ENCODE measurements around the gene DAG1. TPM values are rescaled to one million over a fixed set of nuclear protein-coding genes. Genes with fewer than 3 reads are reported as not detected.
"Not testable (repeated sequence)": the region's sequence is repeated elsewhere in the genome, so short reads cannot be mapped to it uniquely, and the experiment has no call there.

DAG1 gene
- total RNA-seq, 1 experiment from 2014 or later: 72.9 TPM

DNA sequence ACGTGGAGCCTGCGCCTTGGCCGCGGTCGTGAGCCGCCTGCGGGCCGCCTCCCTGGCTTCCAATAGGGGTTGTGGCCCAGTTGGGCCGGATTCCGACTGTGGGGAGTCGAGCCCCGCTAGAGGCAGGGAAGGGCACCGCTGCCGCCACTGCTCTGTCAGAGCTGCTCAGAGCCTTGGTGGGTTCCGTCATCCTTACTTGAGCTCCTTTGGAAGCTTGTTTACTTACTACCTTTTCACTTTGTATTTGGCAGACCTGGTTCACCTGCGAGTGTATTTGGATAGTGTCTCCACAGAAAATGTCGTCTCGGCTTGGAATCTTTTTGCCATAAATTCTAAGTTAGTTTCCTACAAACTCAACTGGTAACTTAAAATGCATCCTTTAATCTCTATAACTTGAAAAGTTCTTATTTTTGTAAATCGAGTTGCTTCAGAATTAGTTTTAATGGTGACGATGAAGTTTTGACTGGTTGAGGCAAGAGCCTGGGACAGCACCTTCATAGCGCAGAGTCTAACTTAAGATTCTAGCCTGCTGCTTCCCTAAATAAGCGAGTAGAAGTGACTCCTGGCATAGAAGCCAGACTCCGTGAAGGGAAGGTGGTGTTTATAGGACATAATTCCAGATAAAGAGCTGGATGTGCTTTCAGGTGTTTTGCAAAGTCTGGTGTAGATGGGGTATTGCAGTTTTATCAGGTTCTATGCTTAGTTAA, 800 bp downstream of the DAG1 start:
- DNase-seq (ENCODE audit: low spot score): peak; percentile 14

DNA sequence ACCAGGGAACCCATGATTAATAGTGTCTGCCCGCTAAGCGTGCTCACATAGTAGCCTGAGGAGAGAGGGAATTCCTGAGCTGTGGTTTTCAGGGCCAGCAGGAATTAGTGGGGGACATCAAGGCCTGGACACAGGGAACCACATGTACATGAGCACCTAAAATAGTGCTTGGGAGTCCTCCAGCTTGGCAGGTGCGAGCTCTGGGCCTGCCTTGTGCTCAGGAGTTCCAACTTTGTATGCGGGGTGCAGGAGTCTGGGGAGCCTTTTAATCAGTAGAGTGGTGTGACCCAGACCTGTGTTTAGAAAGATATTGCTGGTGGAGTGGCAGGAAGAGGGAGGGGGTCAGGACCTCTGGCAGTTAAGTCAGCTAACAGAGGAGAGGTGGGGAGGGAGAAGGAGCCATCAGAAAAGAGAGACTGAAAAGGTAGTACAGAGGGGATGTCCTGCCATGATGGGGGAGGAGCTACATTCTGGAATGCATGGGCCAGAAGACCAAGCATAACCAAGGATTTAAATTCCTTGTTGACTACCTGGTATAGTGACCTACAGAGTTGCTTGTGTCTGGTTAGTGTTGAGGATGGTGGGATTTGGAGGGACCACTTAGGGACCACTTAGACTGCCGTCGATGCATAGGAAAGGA, 1.9 kb downstream of the DAG1 start:
- DNase-seq (ENCODE audit: low spot score): no peak

DNA sequence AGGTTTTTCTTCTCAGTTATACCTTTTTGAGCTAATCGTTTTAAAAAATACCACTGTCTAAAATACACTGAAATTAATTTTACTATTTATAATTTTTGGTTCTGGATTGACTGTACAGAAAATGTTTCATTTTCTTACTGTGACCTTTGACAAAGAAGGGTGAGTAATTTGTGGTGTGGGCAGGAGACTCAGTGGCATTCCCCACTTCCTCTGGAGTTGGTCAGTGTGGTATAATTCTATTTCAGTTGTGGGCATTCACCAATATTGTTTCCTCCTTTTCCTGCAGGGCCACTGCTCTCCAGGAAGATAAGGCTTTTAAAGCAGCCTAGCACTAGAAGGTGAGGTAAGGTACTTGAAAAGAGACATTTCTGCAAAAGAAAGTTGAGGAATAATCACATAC, 6.5 kb downstream of the DAG1 start:
- DNase-seq (ENCODE audit: low spot score): no peak

DNA sequence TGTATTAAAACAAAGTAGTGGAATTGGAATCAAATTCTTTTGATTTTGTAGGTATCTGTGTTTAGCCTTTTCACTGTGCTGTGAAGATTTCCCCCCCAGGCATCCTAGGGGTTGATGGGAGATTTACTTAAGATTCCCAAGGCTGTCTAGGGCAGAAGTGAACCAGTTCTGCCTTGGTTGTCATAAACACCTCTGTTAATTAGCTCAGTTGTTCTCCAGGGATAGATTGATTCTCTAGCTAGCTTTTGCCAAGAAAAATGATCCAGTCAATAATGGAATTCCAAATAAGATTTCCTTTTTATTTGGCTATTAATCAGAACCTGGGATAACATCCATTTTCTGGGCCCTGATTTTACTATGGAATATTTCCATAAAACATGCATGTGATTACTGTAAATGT, 12.7 kb downstream of the DAG1 start:
- DNase-seq (ENCODE audit: low spot score): no peak

DNA sequence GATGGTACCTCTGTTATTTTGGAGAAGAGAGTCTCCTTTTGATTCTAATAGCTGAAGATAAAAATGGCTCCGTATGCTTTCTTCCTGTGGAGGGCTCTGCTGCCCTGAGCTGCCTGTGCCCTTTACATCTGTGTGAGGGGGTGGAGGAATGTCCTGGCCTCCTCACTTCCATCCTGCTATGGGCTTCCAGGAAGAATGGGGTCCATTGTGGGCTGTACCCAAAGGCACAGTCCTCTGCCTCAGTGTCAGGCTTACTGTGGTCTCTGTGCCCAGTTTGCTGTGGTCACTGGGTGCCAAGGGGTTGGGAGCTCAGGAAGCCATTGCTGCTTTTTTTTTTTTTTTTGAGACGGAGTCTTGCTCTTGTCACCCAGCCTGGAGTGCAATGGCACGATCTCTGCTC, 14.4 kb downstream of the DAG1 start:
- no peak for DNase-seq (ENCODE audit: low spot score)

DNA sequence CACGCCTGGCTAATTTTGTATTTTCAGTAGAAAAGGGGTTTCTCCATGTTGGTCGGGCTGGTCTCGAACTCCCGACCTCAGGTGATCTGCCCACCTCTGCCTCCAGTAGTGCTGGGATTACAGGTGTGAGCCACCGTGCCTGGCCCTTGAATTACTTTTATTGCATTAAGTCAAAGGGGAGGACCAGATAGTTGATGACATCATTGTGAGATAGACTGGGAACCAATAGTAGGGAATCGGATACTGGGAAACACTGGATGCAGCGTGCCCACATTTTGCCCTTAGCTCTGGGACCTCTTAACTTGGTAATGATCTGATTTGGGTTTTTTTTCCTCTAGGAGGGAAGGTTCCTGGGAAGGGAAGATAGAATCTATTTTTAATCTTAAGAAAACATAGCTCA, 19.2 kb downstream of the DAG1 start:
- DNase-seq (ENCODE audit: low spot score): no peak

DNA sequence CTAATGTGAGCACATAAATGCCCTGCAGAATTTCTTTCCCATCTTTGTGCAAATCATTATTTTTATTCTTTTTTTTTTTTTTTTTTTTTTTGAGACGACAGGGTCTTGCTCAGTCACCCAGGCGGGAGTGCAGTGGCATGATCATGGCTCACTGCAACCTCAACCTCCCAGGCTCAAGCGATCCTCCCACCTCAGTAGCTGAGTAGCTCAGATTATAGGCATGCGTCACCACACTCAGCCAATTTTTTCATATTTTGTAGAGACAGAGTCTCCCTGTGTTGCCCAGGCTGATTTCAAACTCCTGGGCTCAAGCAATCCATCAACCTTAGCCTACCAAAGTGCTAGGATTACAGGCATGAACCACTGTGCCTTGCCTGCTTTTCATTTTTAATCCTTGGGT, 22.9 kb downstream of the DAG1 start:
- DNase-seq (ENCODE audit: low spot score): no peak

DNA sequence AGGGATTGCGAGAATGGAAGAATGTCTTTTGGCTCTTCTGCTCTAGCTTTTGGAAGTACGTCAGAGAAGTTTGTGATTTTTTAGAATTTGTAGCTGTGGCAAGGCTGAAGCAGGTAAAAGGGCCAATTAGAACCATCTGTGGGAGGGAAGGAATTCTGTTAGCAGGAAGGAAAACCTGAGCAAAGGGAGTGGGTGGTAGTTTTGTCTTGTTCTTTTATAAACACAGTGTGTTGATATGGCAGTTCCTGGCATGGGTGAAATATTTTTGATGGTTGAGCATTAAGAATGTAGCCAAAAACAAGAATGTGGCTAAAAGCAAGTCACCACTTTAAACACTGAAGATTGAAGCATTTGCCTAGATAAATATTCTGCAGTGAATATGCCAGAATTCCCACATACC, 23.8 kb downstream of the DAG1 start:
- DNase-seq (ENCODE audit: low spot score): no peak

DNA sequence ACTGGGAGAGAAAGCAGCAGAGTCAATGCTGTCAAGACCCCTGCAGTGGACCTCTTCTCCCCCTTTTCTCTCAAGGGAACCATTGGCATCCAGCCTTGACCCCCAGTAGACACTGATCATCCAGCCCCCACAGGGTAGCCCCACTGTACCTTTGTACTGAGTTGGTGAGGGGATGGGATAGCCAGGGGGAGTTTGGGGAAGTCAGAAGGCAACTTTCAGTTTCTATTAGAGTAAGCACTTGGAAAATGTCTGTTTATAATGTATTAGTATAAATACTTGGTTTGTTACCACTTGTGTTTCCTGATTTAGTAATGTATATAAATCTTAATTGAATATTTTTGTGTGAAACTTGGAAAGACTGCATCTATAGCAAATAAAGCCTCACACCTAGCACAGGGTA, 25.0 kb downstream of the DAG1 start:
- no peak for DNase-seq (ENCODE audit: low spot score)

DNA sequence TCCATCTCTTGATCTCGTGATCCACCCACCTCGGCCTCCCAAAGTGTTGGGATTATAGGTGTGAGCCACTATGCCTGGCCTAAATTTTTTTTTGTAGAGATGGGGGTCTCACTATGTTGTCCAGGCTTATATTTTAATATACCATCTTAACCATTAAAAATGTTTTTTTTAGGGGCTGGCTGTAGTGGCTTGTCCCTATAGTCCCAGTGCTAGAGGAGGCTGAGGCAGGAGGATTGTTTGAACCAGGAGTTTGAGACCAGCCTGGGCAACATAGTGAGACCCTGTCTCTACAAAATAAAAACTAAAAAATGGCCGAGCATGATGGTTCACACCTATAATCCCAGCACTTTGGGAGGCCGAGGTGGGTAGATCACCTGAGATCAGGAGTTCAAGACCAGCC, 26.8 kb downstream of the DAG1 start:
- not testable (repeated sequence) for DNase-seq (ENCODE audit: low spot score)

DNA sequence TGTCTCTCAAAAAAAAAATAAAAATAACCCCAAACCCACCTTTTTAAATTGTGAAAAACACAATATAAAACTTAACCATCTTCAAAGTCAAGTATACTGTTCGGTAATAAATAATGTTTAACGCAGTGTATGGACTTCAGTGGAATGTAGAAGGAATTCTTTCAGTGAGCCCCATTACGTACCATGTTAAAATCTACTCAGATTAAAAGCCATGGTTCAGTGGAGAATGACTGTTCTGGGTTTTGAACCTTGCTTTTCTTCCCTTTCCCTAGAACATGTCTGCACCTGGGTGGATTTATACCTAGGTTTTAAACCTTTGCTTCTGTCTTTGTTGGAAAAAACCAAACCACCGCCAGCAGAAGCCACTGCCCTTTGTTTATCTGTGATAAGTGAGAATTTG, 27.5 kb downstream of the DAG1 start:
- DNase-seq (ENCODE audit: low spot score): no peak

DNA sequence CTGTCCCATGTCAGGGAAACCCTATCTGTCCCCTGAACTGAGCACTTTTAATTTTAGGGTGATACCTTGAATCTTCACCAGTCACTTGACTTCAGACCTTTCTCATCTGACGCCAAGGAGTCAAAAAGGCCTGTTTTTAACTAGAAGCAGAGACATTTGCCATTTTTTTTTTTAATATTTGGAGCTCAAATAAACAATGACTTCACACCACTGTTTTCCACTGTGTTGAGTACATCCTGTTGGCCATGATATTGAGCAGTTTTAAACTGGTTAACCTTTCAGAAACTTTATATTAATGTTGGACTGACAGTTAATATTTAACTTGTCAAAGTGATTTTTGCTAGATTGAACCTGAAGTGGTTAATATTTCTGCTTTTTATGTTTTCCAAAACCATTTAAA, 28.2 kb downstream of the DAG1 start:
- DNase-seq (ENCODE audit: low spot score): no peak

DNA sequence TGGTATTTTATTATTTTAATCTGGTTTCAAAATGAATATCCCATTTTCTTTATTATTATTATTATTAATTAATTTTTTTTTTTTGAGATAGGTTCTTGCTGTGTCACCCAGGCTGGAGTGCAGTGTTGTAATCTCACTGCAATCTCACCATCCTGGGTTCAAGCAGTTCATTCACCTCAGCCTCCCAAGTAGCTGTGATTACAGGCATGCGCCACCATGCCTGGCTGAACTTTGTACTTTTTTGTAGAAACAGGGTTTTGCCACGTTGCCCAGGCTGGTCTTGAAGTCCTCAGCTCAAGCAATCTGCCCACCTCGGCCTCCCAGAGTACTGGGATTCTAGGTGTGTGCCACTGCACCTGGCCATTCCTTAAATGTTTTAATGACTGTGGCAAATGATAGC, 28.6 kb downstream of the DAG1 start:
- DNase-seq (ENCODE audit: low spot score): no peak

DNA sequence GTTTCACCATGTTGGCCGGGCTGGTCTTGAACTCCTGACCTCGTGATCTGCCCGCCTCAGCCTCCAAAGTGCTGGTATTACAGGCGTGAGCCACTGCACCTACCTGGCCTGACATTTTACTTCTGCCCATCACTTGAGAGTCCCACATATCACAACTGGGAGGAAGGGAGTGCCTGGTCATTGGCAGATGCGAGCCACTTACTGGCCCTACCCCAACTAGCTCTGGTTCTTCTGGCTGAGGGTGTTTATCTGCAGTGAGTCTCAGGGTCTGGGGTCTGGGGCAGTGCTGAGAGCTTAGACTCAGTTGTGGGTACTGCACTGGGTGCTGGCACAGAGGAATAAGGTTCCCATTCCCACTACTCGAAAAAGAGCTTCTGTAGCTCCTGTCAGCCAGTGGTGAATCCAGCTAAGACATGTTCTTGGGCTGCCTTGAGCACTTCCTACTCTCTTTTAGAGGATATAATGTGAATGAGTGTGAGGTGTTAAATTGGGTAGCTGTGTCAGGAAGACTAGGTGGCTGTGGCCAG, 30.2 kb downstream of the DAG1 start:
- no peak for DNase-seq (ENCODE audit: low spot score)

DNA sequence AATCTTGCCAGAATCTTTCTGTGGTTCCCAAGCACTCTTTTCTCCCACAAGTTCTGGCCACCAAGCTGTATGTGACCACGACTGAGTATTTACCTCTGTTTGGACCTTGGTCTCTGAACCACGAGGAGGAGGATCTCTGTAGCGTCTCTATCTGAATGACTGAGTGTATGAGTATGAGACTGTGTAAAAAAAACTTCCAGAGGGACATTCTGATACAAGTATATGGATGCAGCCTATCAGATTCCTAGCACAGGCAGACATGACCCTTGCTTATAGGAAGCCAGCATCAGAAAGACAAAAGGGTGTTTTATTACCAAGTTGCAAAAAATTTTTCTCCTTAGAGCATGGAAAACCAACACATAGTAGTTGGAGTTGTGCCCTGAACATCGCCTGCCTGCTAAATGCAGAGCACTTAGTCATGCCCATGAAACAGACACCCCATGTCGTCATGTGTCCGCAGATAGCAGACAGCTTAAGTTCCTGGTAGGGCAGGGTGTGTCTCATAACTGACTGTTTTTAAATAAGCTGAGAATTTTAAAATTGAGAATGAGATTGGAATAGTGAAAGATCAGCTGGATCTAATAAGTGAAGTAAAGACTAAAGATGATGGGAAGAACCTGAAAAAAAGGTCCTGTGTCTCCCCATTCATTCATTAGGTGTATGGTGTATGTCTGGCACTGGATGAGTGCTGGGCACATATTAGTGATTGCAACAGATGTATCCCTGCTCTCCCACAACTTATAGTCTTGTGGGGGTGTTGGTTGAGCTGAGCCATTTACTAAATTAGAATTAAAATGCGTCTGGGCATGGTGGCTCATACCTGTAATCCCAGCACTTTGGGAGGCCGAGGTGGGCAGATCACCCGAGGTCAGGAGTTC, 30.9 kb downstream of the DAG1 start:
- DNase-seq (ENCODE audit: low spot score): peak; percentile 18

DNA sequence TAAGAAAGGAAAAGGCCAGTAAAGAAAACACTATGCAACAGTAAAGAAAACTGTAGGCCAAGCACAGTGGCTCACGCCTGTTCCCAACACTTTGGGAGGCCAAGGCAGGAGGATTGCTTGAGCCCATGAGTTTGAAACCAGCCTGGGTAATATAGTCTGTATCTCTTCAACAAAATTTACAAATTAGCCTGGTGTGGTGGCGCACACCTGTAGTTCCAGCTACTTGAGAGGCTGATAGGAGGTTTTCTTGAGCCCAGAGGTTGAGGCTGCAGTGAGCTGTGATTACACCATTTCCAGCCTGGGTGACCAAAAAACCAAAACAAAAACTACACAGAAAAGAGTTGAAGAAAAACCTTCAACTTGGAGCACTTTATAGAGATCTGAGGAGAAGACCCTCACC, 31.8 kb downstream of the DAG1 start:
- no peak for DNase-seq (ENCODE audit: low spot score)

DNA sequence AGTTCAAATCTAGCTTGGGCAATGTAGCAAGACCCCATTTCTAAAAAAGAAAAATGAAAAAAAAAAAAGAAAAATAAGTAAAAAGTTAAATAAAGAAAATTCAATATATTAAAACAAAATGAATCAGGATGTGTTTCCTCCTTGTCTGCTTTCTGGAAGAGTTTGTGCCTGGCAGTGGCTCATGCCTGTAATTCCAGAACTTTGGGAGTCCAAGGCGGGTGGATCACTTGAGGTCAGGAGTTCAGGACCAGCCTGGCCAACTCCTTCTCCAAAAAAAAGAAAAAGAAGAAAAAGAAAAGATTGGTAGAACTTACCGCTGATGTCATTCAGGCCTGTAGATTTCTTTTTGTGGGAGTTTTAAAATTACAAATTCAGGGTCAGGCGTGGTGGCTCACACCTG, 36.8 kb downstream of the DAG1 start:
- no peak for DNase-seq (ENCODE audit: low spot score)

DNA sequence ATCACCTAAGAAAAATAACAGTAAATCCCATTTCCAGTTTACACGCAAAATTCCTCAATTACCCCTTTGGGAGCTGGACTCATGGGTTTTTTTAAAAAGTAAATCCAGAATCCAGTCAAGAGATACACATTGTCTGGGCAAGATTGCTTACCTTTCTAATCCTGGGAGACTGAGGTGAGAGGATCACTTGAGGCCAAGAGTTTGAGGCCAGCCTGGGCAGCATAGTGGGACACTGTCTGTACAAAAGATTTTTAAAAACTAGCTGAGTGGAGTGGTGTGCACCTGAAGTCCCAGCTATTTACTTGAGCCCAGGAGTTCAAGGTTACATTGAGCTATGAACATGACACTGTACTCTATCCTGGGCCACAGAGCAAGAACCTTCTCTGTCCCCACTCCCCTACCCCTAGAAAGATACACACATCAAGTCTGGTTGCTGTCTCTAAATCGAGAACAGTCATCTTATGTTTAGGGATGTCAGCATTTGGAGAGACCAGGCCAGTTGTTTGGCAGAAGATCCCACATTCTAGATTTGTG, 39.0 kb downstream of the DAG1 start:
- DNase-seq (ENCODE audit: low spot score): no peak

DNA sequence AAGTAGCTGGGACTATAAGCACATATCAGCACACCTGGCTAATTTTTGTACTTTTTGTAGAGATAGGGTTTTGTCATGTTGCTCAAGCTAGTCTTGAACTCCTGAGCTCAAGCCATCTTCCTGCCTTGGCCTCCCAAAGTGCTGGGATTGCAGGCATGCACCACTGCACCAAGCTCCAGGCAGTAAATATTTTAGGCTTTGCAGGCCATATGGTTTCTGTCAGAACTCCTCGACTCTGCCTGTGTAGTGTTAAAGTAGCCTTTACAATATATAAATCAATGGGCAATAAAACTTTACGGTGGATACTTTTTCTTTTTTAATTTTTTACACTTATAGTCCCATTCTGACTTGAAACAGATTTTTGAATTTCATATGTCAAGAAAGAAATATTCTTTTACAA, 41.6 kb downstream of the DAG1 start:
- no peak for DNase-seq (ENCODE audit: low spot score)

DNA sequence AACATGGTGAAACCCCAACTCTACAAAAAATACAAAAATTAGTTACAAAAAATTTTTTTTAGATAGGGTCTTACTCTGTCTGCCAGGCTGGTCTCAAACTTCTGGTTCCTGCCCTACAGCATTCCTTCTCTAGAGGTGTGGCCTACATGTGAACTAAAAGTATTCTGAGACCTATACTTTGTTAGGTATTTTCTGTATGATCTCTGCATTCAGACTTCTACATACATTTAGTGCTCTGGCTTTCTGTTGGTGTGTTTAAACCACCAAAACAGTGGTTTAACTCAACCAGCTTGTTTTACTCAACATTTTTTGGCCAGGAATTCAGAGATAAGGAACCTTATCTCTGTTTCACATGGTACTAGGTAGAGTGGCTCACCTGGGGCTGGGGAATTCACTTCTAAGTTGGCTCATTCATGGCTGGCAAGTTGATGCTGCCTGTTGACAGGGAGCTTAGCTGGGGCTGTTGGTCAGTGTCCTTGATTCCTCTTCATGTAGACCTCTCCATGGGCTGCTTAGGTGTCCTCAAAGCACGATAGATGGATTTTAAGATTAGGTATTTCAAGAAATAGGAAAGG, 42.8 kb downstream of the DAG1 start:
- no peak for DNase-seq (ENCODE audit: low spot score)

DNA sequence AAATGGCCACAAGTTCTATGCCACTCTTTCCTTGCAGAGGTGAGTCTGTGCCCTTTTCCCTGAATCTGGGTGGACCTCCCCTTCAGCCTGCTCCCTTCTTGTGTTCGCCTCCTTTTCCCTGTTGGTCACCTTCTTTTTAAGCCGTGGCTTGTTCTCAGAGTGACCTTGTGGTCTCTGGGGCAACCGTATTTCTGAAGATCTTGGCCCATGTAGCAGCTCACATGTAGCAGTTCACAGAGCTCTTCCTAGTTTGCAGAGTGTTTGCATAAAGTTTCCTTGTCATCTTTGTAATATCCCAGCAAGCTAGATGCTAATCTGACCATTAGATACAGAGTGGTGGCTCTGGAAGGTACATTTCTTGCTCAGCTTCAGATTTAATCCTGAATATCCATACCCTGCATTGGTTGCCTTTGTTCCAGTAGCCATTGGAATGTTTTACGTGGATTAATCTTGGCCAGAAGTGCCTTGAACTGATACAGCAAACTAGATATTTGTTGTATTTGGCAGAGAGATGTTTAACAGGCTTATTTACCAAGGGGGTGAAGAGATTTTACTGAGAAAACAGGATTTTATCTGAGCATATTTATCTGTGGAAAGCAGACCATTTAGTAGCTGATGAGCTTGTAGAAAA, 43.5 kb downstream of the DAG1 start:
- DNase-seq (ENCODE audit: low spot score): no peak
